Measurements from ENCODE around the gene USP34. TPM values are rescaled to one million over a fixed set of nuclear protein-coding genes. Genes with fewer than 3 reads are reported as not detected.
"Not testable (repeated sequence)": the region's sequence is repeated elsewhere in the genome, so short reads cannot be mapped to it uniquely, and the experiment has no call there.

The USP34 gene
- total and polyA plus RNA-seq, 5 experiments from 2014 or later: 14.5 to 157 (median 19.1) TPM

- Mint-ChIP-seq H3K4me3 (no peak overlapping the region), H3K9me3 (no peaks in the 10 kb centered on the region), H3K4me1 (peaks cover 0 to 6% (median 1%) of the 10 kb centered on the region in 4 donors), H3K27me3 (no peaks in the 10 kb centered on the region), H3K36me3 (peaks cover 16 to 50% (median 25%) of the 10 kb centered on the region in 3 donors), H3K27ac (peak overlapping the region in 1 of 10 donors; percentile 3)
- POLR2A ChIA-PET: interaction anchor here (2.0 kb wide), 1 partner anchor 9 kb away, joined by 6 read pairs; no protein-coding TSS in a partner anchor
- ATAC-seq (no peak), DNase-seq (no peak)
These were observed 303.3 kb downstream of the USP34 start for GRCh38 chr2:61167579-61167978.

GRCh38 chr2:61165946-61166345 is 304.9 kb downstream of the USP34 start:
- peaks cover 16 to 57% (median 30%) of the 10 kb centered on the region in 3 donors for H3K36me3 Mint-ChIP-seq
- no peak overlapping the region for H3K4me3 Mint-ChIP-seq
- H3K4me1 Mint-ChIP-seq: peaks cover 0 to 13% (median 5%) of the 10 kb centered on the region in 4 donors
- POLR2A ChIA-PET: no interaction called here
- H3K9me3 Mint-ChIP-seq: no peaks in the 10 kb centered on the region
- H3K27ac Mint-ChIP-seq: no peak overlapping the region
- H3K27me3 Mint-ChIP-seq: no peaks in the 10 kb centered on the region
- ATAC-seq (no peak), DNase-seq (no peak)

GRCh38 chr2:61165082-61165481 is 305.8 kb downstream of the USP34 start:
- POLR2A ChIA-PET, H3K27me3 Mint-ChIP-seq, ATAC-seq, H3K4me3 Mint-ChIP-seq, DNase-seq, H3K9me3 Mint-ChIP-seq: not testable (repeated sequence)
- Mint-ChIP-seq H3K36me3 (peaks cover 16 to 66% (median 33%) of the 10 kb centered on the region in 3 donors), H3K4me1 (peaks cover 0 to 16% (median 7%) of the 10 kb centered on the region in 4 donors), H3K27ac (peak overlapping the region in 1 of 10 donors; percentile 18)

GRCh38 chr2:61162721-61163120 is 308.2 kb downstream of the USP34 start:
- no peaks in the 10 kb centered on the region for H3K27me3 Mint-ChIP-seq
- POLR2A ChIA-PET: interaction anchor here (2.2 kb wide), 1 partner anchor 15 kb away, joined by 7 read pairs; no protein-coding TSS in a partner anchor
- H3K27ac Mint-ChIP-seq: peak overlapping the region in 4 of 10 donors; percentile 16 to 63 (median 28)
- peaks cover 0 to 9% (median 5%) of the 10 kb centered on the region in 9 donors for H3K9me3 Mint-ChIP-seq
- DNase-seq (no peak), ATAC-seq (no peak)
- H3K4me3 Mint-ChIP-seq: no peak overlapping the region
- peaks cover 26 to 79% (median 49%) of the 10 kb centered on the region in 3 donors for H3K36me3 Mint-ChIP-seq
- peaks cover 6 to 20% (median 13%) of the 10 kb centered on the region in 4 donors for H3K4me1 Mint-ChIP-seq

GRCh38 chr2:61161888-61162287 is 309.0 kb downstream of the USP34 start, which contains the start of gene C2orf74:
C2orf74 (plus strand) TSS chr2:61162188; CDS start chr2:61162515, 327 bp downstream.
- peak within 1 kb of the TSS in 4 of 10 donors; percentile 16 to 81 (median 47) for H3K27ac Mint-ChIP-seq
- DNase-seq: no peak
- peaks cover 26 to 80% (median 57%) of the 10 kb centered on the region in 3 donors for H3K36me3 Mint-ChIP-seq
- no peaks in the 10 kb centered on the region for H3K27me3 Mint-ChIP-seq
- H3K4me1 Mint-ChIP-seq: peaks cover 6 to 21% (median 14%) of the 10 kb centered on the region in 4 donors
- H3K9me3 Mint-ChIP-seq: peaks cover 0 to 9% (median 5%) of the 10 kb centered on the region in 9 donors
- POLR2A ChIA-PET: interaction anchor here (2.2 kb wide), 1 partner anchor 16 kb away, joined by 7 read pairs; no protein-coding TSS in a partner anchor
- ATAC-seq: no peak
- no peak within 1 kb of the TSS for H3K4me3 Mint-ChIP-seq

GRCh38 chr2:61158356-61158955 is 312.4 kb downstream of the USP34 start:
- H3K27me3 Mint-ChIP-seq: no peaks in the 10 kb centered on the region

GRCh38 chr2:61157371-61158003 is 313.4 kb downstream of the USP34 start:
- H3K36me3 Mint-ChIP-seq: peaks cover 9 to 42% (median 31%) of the 10 kb centered on the region in 3 donors
- no peak for DNase-seq
- no peak for ATAC-seq
- no peaks in the 10 kb centered on the region for H3K27me3 Mint-ChIP-seq
- no peak overlapping the region for H3K27ac Mint-ChIP-seq
- no peak overlapping the region for H3K4me3 Mint-ChIP-seq
- POLR2A ChIA-PET: no interaction called here
- peaks cover 0 to 9% (median 5%) of the 10 kb centered on the region in 9 donors for H3K9me3 Mint-ChIP-seq
- H3K4me1 Mint-ChIP-seq: peaks cover 6 to 22% (median 14%) of the 10 kb centered on the region in 4 donors

More at GRCh38 chr2:61158356-61158955, 312.4 kb downstream of the USP34 start:
- Mint-ChIP-seq H3K4me3 (no peak overlapping the region), H3K36me3 (peaks cover 14 to 51% (median 37%) of the 10 kb centered on the region in 3 donors), H3K27ac (peak overlapping the region in 3 of 10 donors; percentile 9 to 55 (median 54)), H3K9me3 (peaks cover 0 to 9% (median 5%) of the 10 kb centered on the region in 9 donors), H3K4me1 (peaks cover 6 to 24% (median 14%) of the 10 kb centered on the region in 4 donors)
- POLR2A ChIA-PET: no interaction called here
- no peak for DNase-seq
- no peak for ATAC-seq

- POLR2A ChIA-PET: no interaction called here
- ATAC-seq (no peak), DNase-seq (no peak)
- Mint-ChIP-seq H3K27ac (no peak overlapping the region), H3K4me1 (peaks cover 3 to 25% (median 7%) of the 10 kb centered on the region in 4 donors), H3K9me3 (no peaks in the 10 kb centered on the region), H3K4me3 (no peak overlapping the region), H3K36me3 (peaks cover 0 to 34% (median 16%) of the 10 kb centered on the region in 3 donors), H3K27me3 (no peaks in the 10 kb centered on the region)
These were observed 319.5 kb downstream of the USP34 start for GRCh38 chr2:61151436-61151835.

- DNase-seq (no peak), ATAC-seq (no peak)
- peaks cover 8 to 37% (median 12%) of the 10 kb centered on the region in 4 donors for H3K4me1 Mint-ChIP-seq
- H3K27ac Mint-ChIP-seq: no peak overlapping the region
- POLR2A ChIA-PET: no interaction called here
- H3K9me3 Mint-ChIP-seq: no peaks in the 10 kb centered on the region
- no peaks in the 10 kb centered on the region for H3K27me3 Mint-ChIP-seq
- H3K36me3 Mint-ChIP-seq: peaks cover 0 to 36% (median 16%) of the 10 kb centered on the region in 3 donors
- H3K4me3 Mint-ChIP-seq: no peak overlapping the region
These were observed 321.8 kb downstream of the USP34 start for GRCh38 chr2:61149074-61149473.

- Mint-ChIP-seq H3K4me3 (peak overlapping the region in 1 of 10 donors; percentile 4), H3K4me1 (peaks cover 8 to 37% (median 12%) of the 10 kb centered on the region in 4 donors), H3K36me3 (peaks cover 0 to 36% (median 16%) of the 10 kb centered on the region in 3 donors)
- H3K27ac Mint-ChIP-seq, DNase-seq, H3K27me3 Mint-ChIP-seq, H3K9me3 Mint-ChIP-seq, ATAC-seq: not testable (repeated sequence)
- POLR2A ChIA-PET: interaction anchor here (0.6 kb wide), 1 partner anchor 44 kb away, joined by 3 read pairs; no protein-coding TSS in a partner anchor
These were observed 322.8 kb downstream of the USP34 start for GRCh38 chr2:61148091-61148490.

GRCh38 chr2:61145990-61146389 is 324.9 kb downstream of the USP34 start:
- Mint-ChIP-seq H3K4me3 (peak overlapping the region; percentile 52 to 96 (median 90)), H3K27ac (peak overlapping the region in 7 of 10 donors; percentile 27 to 99 (median 86)), H3K9me3 (no peaks in the 10 kb centered on the region), H3K27me3 (no peaks in the 10 kb centered on the region), H3K4me1 (peaks cover 8 to 33% (median 12%) of the 10 kb centered on the region in 4 donors), H3K36me3 (peaks cover 0 to 31% (median 13%) of the 10 kb centered on the region in 3 donors)
- no peak for DNase-seq
- POLR2A ChIA-PET: interaction anchor here (1.5 to 3.0 kb wide), 3 partner anchors 28 to 80 kb away, joined by 5 to 53 read pairs (median 10); no protein-coding TSS in a partner anchor
- ATAC-seq: no peak

GRCh38 chr2:61144697-61145268 is 326.1 kb downstream of the USP34 start:
- DNase-seq (peak; percentile 81 to 96 (median 90)), ATAC-seq (peak; percentile 86 to 92)
- Mint-ChIP-seq H3K27me3 (no peaks in the 10 kb centered on the region), H3K9me3 (no peaks in the 10 kb centered on the region), H3K27ac (peak overlapping the region; percentile 90 to 99 (median 97)), H3K4me1 (peaks cover 0 to 26% (median 10%) of the 10 kb centered on the region in 4 donors), H3K36me3 (peaks cover 0 to 20% (median 11%) of the 10 kb centered on the region in 3 donors), H3K4me3 (peak overlapping the region; percentile 85 to 98 (median 96))
- POLR2A ChIA-PET: interaction anchor here (0.8 to 3.0 kb wide), 6 partner anchors 29 to 393 kb away, joined by 3 to 53 read pairs (median 5); partner anchors contain the start of gene XPO1

Data from naive thymus-derived CD8-positive, alpha-beta T cell (primary cell).